Body of pancreas (tissue), 4 donors: ENCODE measurements around the gene ARPC1A.

Experiments used
- POLR2A ChIP-seq, 3 donors: fragments of 450-650 bp; IDR thresholded peaks; one replicate each; pipeline ENCODE4 v1.6.1; 2016; ENCODE audit warnings: antibody characterized with exemption in 3 of 3, mild to moderate bottlenecking in 2 of 3
- TF ChIP-seq, protein P1 (sequence below), 7 experiments: fragments of 450-650 bp in 4 of 7; fragments of 200-600 bp in 3 of 7; sonication (generic) in 3 of 7; IDR thresholded peaks; one replicate each; pipeline ENCODE4 v1.5.1; 2016 to 2019; ENCODE audit warnings: antibody characterized with exemption in 7 of 7

DNA sequence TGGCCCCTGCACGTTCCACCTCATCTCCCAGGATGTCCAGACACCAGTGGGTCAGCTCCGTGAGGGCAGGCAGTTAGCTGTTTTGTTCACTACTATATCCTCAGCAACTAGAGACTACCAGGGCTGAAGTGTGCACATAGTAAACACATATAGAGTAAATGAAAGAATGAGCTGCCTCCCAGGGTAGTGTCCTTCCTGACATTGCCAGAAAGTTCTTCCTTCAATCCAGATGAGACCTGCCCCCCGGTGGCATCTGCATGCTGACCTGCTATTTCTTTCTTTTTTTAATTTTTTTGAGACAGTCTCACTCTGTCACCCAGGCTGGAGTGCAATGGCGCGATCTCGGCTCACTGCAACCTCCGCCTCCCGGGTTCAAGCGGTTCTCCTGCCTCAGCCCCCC lies 14.0 kb upstream of the ARPC1A start:
- TF ChIP-seq, protein P1, sequence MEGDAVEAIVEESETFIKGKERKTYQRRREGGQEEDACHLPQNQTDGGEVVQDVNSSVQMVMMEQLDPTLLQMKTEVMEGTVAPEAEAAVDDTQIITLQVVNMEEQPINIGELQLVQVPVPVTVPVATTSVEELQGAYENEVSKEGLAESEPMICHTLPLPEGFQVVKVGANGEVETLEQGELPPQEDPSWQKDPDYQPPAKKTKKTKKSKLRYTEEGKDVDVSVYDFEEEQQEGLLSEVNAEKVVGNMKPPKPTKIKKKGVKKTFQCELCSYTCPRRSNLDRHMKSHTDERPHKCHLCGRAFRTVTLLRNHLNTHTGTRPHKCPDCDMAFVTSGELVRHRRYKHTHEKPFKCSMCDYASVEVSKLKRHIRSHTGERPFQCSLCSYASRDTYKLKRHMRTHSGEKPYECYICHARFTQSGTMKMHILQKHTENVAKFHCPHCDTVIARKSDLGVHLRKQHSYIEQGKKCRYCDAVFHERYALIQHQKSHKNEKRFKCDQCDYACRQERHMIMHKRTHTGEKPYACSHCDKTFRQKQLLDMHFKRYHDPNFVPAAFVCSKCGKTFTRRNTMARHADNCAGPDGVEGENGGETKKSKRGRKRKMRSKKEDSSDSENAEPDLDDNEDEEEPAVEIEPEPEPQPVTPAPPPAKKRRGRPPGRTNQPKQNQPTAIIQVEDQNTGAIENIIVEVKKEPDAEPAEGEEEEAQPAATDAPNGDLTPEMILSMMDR (IDR thresholded peaks at IDR 0.05) = no peak
- TF ChIP-seq POLR2A (IDR thresholded peaks at IDR 0.05) = no peak
